DND-41 (cell line): ENCODE data around the gene PALMD.

Experiments
- CTCF ChIP-seq: IDR thresholded peaks from 2 replicates; pipeline ENCODE4 v1.5.1; 2012; ENCODE audit warnings: borderline replicate concordance, low read length, moderate library complexity, mild to moderate bottlenecking; ENCODE audit not compliant: poor library complexity, severe bottlenecking; ENCODE audit errors: extremely low read depth
- EZH2 ChIP-seq: IDR thresholded peaks from 3 replicates; pipeline ENCODE4 v1.6.1; 2012; ENCODE audit warnings: borderline replicate concordance, low read depth, mild to moderate bottlenecking, moderate library complexity, low read length, inconsistent platforms; ENCODE audit not compliant: severe bottlenecking

- TF ChIP-seq EZH2 (no peak), CTCF (no peak)
These were observed 7.1 kb upstream of the PALMD start for GRCh38 chr1:99638853-99639252.
